ENCODE measurements around the gene SMPDL3A.

The SMPDL3A gene

GRCh38 chr6:122778302-122778701 is 10.8 kb upstream of the SMPDL3A start:
- DNase-seq: no peak

GRCh38 chr6:122778985-122779661 is 9.9 kb upstream of the SMPDL3A start:
- DNase-seq: peak; percentile 35

DNA sequence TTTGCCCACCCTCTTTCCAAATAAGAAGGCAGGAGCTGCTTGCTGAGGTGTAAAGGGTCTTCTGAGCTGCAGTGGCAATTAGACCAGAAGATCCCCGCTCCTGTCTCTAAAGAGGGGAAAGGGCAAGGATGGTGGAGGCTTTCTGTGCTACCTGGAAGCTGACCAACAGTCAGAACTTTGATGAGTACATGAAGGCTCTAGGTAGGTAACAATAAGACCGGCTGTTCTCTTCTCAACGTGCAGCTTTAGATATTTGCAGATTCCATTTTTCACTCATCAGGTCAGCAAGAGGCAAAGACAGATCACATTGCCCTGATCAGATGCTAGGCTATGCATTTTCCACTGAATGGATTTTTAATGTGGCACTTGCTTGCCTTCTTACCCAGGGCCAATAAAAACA is 9.4 kb upstream of the SMPDL3A start, which contains the start of gene FABP7:
FABP7 (plus strand) TSS at position 50 of the 400 bp plus-strand sequence; CDS start at position 129, 79 bp downstream.
- DNase-seq: no peak

DNA sequence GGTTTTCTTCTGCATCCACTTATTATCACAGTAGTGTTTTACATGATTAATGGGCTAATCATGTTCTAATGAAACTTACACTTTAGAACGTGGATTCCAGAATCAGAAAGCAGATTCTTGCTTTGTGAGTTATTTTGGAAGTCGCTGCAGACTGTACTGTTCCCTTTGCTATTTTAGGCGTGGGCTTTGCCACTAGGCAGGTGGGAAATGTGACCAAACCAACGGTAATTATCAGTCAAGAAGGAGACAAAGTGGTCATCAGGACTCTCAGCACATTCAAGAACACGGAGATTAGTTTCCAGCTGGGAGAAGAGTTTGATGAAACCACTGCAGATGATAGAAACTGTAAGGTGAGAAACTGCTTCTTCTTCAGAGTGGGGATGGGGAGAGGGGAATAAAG is 8.9 kb upstream of the SMPDL3A start:
- DNase-seq: no peak

GRCh38 chr6:122781716-122782115 is 7.3 kb upstream of the SMPDL3A start:
- DNase-seq: no peak

- DNase-seq: no peak
Observed at GRCh38 chr6:122783401-122783800, 5.7 kb upstream of the SMPDL3A start.

- DNase-seq: no peak
Observed at GRCh38 chr6:122785891-122786290, 3.2 kb upstream of the SMPDL3A start.

GRCh38 chr6:122787721-122788120 is 1.3 kb upstream of the SMPDL3A start:
- DNase-seq: no peak

DNA sequence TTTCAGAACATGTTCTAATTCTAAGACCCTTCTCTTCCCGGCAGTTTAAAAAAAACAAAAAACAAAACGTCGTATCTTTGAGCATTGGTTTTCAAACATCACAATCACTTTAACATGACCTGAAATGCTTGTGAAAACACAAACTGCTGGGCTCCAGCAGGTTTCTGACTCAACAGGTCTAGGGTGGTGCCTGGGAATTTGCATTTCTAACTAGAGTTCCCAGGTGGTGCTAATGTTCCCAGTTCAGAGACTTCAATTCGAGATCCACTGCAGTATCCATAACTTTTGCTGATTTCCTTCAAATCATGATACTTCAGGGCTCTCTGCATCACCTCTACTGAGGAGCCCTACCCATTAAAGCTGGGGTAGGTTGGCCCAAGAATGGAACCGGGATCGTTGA is 850 bp upstream of the SMPDL3A start:
- no peak for DNase-seq

DNA sequence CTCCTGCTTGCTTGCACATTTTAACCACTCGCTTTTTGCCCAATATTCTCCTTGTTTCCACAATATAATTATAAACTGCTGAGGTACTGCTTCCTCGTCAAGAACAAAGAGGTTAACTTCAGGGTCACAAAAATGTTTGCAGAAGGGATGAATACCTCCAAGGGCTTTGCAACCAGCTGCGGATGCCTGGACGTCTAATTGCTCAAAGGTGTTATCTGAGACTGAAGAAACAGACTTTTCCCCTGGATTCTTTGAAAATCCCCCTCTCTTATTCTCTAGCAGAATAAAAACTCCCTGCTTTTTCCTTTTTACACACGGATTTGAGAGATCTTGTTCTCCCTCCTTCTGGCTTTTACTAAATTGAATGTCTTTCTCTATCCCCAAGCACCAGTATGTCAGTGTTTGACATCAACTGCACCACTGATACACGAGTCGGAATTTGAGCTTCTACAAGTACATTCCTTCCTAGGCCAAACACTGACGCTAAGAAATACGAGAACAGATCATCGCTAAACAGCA is 336 bp upstream of the SMPDL3A start:
- DNase-seq: peak; percentile 26

GRCh38 chr6:122790028-122790422 is 967 bp downstream of the SMPDL3A start:
- no peak for DNase-seq

- DNase-seq: peak; percentile 59
Observed at GRCh38 chr6:122790423-122791309, 1.6 kb downstream of the SMPDL3A start.

GRCh38 chr6:122791310-122791679 is 2.2 kb downstream of the SMPDL3A start:
- DNase-seq: no peak

- DNase-seq: no peak
Observed at GRCh38 chr6:122792766-122793165, 3.7 kb downstream of the SMPDL3A start.

- no peak for DNase-seq
Observed at GRCh38 chr6:122797537-122797936, 8.5 kb downstream of the SMPDL3A start.

GRCh38 chr6:122798099-122798641 is 9.1 kb downstream of the SMPDL3A start:
- DNase-seq: no peak

GRCh38 chr6:122799140-122799745 is 10.2 kb downstream of the SMPDL3A start:
- DNase-seq: no peak

DNA sequence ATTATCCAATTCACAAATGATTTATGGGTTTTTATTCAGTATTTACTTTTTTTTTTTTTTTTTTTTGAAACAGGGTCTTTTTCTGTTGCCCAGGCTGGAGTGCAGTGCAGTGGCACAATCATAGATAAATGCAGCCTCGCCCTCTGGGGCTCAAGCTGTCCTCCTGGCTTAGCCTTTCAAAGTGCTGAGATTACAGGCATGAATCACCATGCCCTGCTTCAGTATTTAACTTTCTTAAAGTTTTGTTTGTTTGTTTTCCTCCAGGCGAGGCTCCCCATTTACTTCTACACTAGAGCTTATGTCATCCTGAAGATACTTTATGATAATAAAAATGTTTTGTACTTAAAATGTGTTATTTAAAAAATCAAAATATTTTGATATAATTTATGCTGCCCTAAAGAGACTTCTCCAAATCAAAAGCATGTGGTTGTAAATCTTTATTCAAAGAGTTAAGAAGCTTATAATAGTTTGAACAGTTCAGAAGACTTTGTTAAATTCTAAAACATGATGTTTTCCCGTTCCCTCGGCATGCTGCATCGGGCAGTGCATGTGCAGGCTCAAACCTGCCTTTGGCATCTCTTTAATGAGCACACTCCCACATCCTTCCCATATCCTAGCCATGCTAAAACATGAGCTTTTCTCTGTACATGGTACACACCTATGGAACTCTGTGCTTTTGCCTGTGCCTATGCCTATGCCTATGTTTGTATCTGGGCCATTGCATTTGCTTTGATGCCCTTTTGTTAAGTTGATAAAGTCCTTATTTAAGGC is 11.0 kb downstream of the SMPDL3A start:
- no peak for DNase-seq

- DNase-seq: no peak
Observed at GRCh38 chr6:122800906-122801305, 11.8 kb downstream of the SMPDL3A start.

DNA sequence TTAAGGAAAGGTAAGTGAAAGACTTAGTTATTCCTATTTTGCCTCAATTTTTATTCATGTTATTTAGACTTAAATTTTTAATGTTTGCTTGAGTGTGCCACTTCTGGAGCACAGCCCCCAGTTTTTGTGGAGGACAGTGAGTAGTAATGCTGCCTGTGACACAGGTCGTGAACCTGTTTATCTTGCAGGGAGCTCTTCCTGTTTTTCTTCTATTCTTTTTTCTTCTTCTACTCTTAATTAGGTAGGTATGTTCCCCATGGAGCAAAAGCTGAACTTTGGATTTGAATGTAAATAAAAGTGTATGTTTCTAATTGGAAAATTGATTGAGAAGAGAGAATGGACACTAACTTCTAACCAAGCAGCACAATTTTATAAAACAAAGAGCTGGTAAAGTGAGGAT is 12.3 kb downstream of the SMPDL3A start:
- no peak for DNase-seq

DNA sequence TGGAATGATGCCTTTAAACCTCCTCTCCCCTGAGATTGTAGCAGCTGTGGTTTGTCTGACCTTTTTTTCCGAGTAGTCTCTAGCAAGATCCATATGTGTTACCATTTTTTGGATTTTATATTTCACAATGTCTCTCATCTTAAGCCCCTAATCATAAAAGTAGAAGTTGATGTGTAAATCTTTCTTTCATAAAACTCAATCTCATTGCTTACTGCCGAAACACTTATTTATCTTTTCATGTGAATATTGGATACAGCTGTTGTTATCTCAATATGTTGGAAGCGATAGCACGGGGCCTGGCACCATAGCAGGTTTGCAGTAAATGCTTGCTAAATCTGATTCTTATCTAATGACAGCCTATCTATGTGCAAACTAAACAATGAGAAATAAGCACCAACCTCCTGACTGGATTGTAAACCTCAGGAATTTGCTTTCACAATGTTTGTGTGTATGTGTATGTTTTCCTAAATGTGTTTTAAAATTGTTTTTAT is 14.2 kb downstream of the SMPDL3A start:
- no peak for DNase-seq

GRCh38 chr6:122804962-122805485 is 16.0 kb downstream of the SMPDL3A start:
- DNase-seq: no peak

All from midbrain (tissue), 1 donor.